ENCODE results near the gene DNAH8. TPM values are rescaled to one million over a fixed set of nuclear protein-coding genes. Genes with fewer than 3 reads are reported as not detected.

The DNAH8 gene
- total RNA-seq, 1 donor from 2014 or later, result not detected

DNA sequence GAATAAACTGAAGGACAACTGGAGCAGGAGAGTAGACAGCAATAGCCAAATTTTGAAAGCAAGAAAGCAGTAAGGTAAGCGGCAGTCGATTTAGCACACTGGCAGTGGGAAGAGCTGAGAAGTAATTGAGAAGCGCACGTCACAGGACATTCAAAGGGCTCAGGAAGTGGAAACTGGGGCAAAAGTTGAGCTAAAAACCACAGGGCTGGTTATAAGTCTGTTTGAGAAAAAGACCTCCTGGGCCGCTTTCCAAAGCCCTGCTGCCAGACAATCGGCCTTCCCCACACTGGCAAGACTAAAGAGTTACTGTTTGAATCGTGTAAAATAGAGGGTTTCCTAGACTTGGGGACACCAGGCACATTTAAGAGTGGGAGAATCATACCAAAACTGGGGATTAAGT, 161.4 kb downstream of the DNAH8 start:
- H3K27ac ChIP-seq (ENCODE audit: low read depth, low read length), result no peak overlapping the region
- no peaks in the 10 kb centered on the region for H3K36me3 ChIP-seq (ENCODE audit: insufficient read depth, low read length)
- Mint-ChIP-seq H3K9me3 (ENCODE audit: unreplicated experiment) (peaks cover 3% of the 10 kb centered on the region), H3K4me1 (ENCODE audit: low read depth, unreplicated experiment) (peaks cover 5% of the 10 kb centered on the region), H3K27me3 (ENCODE audit: low read depth, unreplicated experiment) (no peaks in the 10 kb centered on the region), H3K4me3 (ENCODE audit: unreplicated experiment) (no peak overlapping the region), H3K27ac (ENCODE audit: unreplicated experiment) (no peak overlapping the region), H3K36me3 (ENCODE audit: low read depth, unreplicated experiment) (no peaks in the 10 kb centered on the region)
- H3K4me3 ChIP-seq (ENCODE audit: insufficient read depth, low read depth, low read length), result no peak overlapping the region
- H3K79me2 ChIP-seq (ENCODE audit: insufficient read depth, low read length), result no peaks in the 10 kb centered on the region
- no peaks in the 10 kb centered on the region for H3K9me3 ChIP-seq (ENCODE audit: insufficient read depth, low read depth, low read length)
- no peak overlapping the region for H2AFZ ChIP-seq (ENCODE audit: low read depth, low read length)
- H3K4me2 ChIP-seq (ENCODE audit: low read length), result no peak overlapping the region
- H3K9ac ChIP-seq (ENCODE audit: low read length), result no peak overlapping the region
- no peak for FAIRE-seq
- TF ChIP-seq EZH2 (IDR thresholded peaks at IDR 0.05; ENCODE audit: insufficient read depth, low read length), result no peak
- TF ChIP-seq, protein P1, sequence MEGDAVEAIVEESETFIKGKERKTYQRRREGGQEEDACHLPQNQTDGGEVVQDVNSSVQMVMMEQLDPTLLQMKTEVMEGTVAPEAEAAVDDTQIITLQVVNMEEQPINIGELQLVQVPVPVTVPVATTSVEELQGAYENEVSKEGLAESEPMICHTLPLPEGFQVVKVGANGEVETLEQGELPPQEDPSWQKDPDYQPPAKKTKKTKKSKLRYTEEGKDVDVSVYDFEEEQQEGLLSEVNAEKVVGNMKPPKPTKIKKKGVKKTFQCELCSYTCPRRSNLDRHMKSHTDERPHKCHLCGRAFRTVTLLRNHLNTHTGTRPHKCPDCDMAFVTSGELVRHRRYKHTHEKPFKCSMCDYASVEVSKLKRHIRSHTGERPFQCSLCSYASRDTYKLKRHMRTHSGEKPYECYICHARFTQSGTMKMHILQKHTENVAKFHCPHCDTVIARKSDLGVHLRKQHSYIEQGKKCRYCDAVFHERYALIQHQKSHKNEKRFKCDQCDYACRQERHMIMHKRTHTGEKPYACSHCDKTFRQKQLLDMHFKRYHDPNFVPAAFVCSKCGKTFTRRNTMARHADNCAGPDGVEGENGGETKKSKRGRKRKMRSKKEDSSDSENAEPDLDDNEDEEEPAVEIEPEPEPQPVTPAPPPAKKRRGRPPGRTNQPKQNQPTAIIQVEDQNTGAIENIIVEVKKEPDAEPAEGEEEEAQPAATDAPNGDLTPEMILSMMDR (IDR thresholded peaks at IDR 0.05; ENCODE audit: insufficient read depth, low read depth, low read length), result no peak
- H4K20me1 ChIP-seq (ENCODE audit: insufficient read depth, low read length), result no peaks in the 10 kb centered on the region
- no peaks in the 10 kb centered on the region for H3K4me1 ChIP-seq (ENCODE audit: insufficient read depth, low read length)
- no peaks in the 10 kb centered on the region for H3K27me3 ChIP-seq (ENCODE audit: insufficient read depth, low read length)
- peak; percentile 31 for DNase-seq (ENCODE audit: low read depth)

DNA sequence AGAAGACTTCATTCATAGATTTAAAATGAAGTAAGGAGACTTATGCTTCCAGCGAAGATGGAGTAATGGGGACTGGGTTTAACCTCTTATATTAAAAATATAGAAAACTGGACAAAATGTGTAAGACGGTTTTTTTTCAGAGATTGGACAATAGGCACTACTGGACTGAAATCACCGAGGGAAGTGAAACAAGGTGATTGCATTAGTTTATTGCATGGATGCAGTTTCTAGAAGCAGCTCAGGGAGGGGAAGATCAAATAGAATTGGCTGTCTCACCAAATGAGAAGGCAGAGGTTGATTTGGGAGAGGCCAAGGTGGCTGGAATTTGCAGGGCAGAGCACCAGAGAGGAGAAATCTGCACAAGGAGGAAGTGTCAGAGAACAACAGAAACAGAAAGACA, 162.6 kb downstream of the DNAH8 start:
- no peaks in the 10 kb centered on the region for H3K4me1 ChIP-seq (ENCODE audit: insufficient read depth, low read length)
- no peak overlapping the region for H3K4me2 ChIP-seq (ENCODE audit: low read length)
- TF ChIP-seq EZH2 (IDR thresholded peaks at IDR 0.05; ENCODE audit: insufficient read depth, low read length), result no peak
- TF ChIP-seq, protein P1 (IDR thresholded peaks at IDR 0.05; ENCODE audit: insufficient read depth, low read depth, low read length), result no peak
- H2AFZ ChIP-seq (ENCODE audit: low read depth, low read length), result no peak overlapping the region
- H3K79me2 ChIP-seq (ENCODE audit: insufficient read depth, low read length), result no peaks in the 10 kb centered on the region
- H3K4me3 Mint-ChIP-seq (ENCODE audit: unreplicated experiment), result no peak overlapping the region
- H3K9me3 Mint-ChIP-seq (ENCODE audit: unreplicated experiment), result peaks cover 3% of the 10 kb centered on the region
- H3K27me3 ChIP-seq (ENCODE audit: insufficient read depth, low read length), result no peaks in the 10 kb centered on the region
- H3K4me3 ChIP-seq (ENCODE audit: insufficient read depth, low read depth, low read length), result no peak overlapping the region
- no peaks in the 10 kb centered on the region for H3K36me3 Mint-ChIP-seq (ENCODE audit: low read depth, unreplicated experiment)
- DNase-seq (ENCODE audit: low read depth), result no peak
- no peaks in the 10 kb centered on the region for H3K9me3 ChIP-seq (ENCODE audit: insufficient read depth, low read depth, low read length)
- no peak for FAIRE-seq
- H4K20me1 ChIP-seq (ENCODE audit: insufficient read depth, low read length), result no peaks in the 10 kb centered on the region
- H3K27ac Mint-ChIP-seq (ENCODE audit: unreplicated experiment), result no peak overlapping the region
- H3K36me3 ChIP-seq (ENCODE audit: insufficient read depth, low read length), result no peaks in the 10 kb centered on the region
- peaks cover 5% of the 10 kb centered on the region for H3K4me1 Mint-ChIP-seq (ENCODE audit: low read depth, unreplicated experiment)
- H3K27ac ChIP-seq (ENCODE audit: low read depth, low read length), result no peak overlapping the region
- no peak overlapping the region for H3K9ac ChIP-seq (ENCODE audit: low read length)
- H3K27me3 Mint-ChIP-seq (ENCODE audit: low read depth, unreplicated experiment), result no peaks in the 10 kb centered on the region

DNA sequence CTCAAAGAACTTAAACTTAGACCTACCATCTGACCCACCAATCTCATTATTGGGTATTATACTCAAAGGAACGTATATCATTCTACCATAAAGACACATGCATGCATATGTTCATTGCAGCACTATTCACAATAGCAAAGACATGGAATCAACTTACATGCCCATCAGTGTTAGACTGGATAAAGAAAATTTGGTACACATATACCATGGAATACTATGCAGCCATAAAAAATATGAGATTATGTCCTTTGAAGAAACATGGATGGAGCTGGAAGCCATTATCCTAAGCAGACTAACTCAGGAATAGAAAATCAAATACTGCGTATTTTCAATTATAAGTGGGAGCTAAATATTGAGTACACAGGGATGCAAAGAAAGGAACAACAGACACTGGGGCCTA, 167.0 kb downstream of the DNAH8 start:
- no peak overlapping the region for H3K27ac ChIP-seq (ENCODE audit: low read depth, low read length)
- H3K9me3 ChIP-seq (ENCODE audit: insufficient read depth, low read depth, low read length), result no peaks in the 10 kb centered on the region
- H3K27ac Mint-ChIP-seq (ENCODE audit: unreplicated experiment), result no peak overlapping the region
- FAIRE-seq (no peak), DNase-seq (ENCODE audit: low read depth) (no peak)
- H3K27me3 Mint-ChIP-seq (ENCODE audit: low read depth, unreplicated experiment), result no peaks in the 10 kb centered on the region
- H4K20me1 ChIP-seq (ENCODE audit: insufficient read depth, low read length), result no peaks in the 10 kb centered on the region
- peaks cover 3% of the 10 kb centered on the region for H3K9me3 Mint-ChIP-seq (ENCODE audit: unreplicated experiment)
- no peaks in the 10 kb centered on the region for H3K36me3 Mint-ChIP-seq (ENCODE audit: low read depth, unreplicated experiment)
- H3K4me2 ChIP-seq (ENCODE audit: low read length), result no peak overlapping the region
- H3K4me3 Mint-ChIP-seq (ENCODE audit: unreplicated experiment), result no peak overlapping the region
- no peaks in the 10 kb centered on the region for H3K4me1 ChIP-seq (ENCODE audit: insufficient read depth, low read length)
- no peaks in the 10 kb centered on the region for H3K4me1 Mint-ChIP-seq (ENCODE audit: low read depth, unreplicated experiment)
- H3K27me3 ChIP-seq (ENCODE audit: insufficient read depth, low read length), result no peaks in the 10 kb centered on the region
- H3K79me2 ChIP-seq (ENCODE audit: insufficient read depth, low read length), result no peaks in the 10 kb centered on the region
- no peak overlapping the region for H2AFZ ChIP-seq (ENCODE audit: low read depth, low read length)
- H3K36me3 ChIP-seq (ENCODE audit: insufficient read depth, low read length), result no peaks in the 10 kb centered on the region
- no peak for TF ChIP-seq EZH2 (IDR thresholded peaks at IDR 0.05; ENCODE audit: insufficient read depth, low read length)
- TF ChIP-seq, protein P1 (IDR thresholded peaks at IDR 0.05; ENCODE audit: insufficient read depth, low read depth, low read length), result no peak
- no peak overlapping the region for H3K9ac ChIP-seq (ENCODE audit: low read length)
- no peak overlapping the region for H3K4me3 ChIP-seq (ENCODE audit: insufficient read depth, low read depth, low read length)
